NCI-H345 (cell line): ENCODE results near the gene ARFGAP1.

Experiments
- DNase-seq: peaks from one replicate; lab custom pipeline; 2025; lab: John Stamatoyannopoulos, UW

Gene ARFGAP1

DNA sequence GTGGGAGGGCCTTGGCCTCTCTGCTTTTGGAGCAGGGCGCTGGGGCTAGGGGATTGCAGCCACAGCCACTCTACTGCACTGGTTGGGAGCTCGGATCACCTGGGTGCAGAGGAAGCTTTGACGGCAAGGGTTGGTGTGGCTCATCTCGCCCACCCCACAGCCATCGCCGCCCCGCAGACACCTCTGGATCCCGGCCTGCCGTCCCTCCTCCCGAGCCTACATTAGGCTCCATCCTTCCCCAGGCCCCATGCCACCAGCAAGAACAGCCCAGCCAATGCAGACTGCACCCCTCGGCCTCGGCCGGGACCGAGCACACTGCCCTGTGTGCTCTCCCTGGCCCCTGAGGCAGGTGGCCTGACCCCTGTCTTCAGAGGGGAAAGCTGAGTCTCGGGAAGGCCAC is 12.1 kb upstream of the ARFGAP1 start:
- no peak for DNase-seq

GRCh38 chr20:63261060-63261794 is 11.4 kb upstream of the ARFGAP1 start:
- DNase-seq: no peak

DNA sequence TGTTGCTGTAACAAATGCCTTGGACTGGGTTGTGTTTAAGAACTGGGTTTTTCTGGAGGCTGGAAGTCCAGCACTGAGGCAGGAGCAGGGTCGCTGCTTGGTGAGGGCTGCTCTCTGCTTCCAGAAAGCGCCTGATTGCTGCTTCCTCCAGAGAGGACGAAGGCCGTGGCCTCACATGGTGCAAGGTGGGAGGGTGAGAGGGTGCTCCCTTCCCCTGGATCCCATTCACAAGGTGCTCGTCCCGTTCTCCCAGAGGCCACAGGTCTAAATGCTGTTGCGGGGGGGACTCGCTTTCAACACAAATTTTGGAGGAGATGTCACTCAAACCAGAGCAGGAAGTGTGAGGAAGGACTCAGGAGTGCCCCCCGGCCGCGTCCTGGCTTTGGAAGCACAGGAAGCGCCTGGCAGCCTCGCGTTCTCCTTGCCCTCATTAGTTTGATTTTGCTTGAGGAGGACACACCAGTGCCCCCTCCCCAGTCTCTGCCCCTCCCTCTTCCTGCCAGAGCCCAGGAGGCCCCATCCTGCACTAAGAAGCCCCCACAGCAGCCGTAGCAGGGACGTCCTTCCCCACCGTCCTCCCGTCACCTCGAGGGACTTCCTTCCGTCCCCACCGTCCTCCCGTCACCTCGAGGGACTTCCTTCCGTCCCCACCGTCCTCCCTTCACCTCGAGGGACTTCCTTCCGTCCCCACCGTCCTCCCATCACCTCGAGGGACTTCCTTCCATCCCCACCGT is 10.7 kb upstream of the ARFGAP1 start:
- no peak for DNase-seq

GRCh38 chr20:63262836-63263235 is 9.8 kb upstream of the ARFGAP1 start:
- DNase-seq: no peak

DNA sequence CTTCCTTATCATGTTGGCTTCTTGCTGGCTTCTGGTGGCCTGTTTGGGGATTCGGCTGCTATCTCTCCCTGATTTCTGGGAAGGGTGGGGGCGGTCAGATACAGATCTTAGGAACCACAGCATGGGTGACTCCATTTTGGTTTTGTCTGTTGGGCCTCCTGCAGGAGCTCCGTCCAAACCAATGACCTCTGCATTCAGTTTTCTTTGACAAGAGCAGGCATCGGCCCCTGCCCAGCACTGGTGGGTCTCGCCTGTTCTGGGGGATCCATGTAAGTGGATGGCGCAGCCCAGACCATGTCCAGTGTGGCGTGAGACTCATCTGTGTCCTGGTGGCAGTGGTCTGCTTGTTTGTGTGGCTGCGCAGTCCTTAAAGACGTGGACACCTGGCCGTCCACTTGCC is 8.6 kb upstream of the ARFGAP1 start:
- DNase-seq: no peak

DNA sequence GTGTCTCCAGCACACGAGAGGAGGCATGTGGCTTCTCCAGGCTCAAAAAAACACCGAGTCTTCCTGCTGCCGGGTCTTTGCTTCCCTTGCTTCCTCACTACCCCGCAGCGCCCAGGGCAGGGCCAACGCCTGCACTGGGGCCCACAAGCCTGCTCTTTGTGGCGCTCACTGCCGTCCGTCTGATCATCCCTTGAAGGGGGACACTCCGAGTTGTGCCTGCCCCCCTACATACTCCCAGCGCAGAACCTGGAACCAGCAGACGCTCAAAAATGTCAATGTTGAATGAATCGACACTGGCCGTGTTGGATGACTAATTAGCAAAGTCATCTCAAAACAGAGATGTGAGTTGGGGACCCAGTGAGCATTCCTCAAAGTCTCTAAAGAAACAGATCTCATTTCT is 8.1 kb upstream of the ARFGAP1 start:
- no peak for DNase-seq

DNA sequence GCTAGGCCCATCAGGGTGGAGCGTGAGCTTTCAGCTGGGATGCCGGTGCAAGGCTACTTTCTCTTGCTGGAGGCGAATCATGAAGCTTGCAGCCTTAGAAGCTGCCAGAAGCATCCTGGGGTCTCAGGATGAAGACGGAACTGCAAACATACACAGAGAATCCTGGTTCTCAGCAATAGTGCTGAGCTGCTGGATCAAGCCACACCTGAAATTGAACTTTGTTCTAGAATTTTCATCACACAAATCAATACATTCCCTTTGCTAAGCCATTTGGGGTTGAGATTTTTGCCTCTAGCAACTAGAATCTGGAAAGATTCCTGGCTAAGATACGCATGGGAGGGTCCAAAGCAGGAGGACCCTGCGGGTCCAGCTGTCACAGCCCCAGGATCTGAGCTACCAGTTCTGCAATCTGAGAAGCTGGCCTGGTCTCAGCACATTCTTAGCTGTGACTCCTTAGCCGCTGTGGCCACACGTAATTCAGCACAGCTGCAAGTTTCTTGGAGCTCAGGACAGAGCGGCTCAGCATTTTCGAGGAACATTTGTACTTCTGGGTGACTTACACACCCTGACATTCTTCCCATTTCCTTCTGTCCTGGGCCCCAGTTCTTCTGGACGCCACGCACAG is 6.6 kb upstream of the ARFGAP1 start:
- no peak for DNase-seq

GRCh38 chr20:63267691-63268090 is 4.9 kb upstream of the ARFGAP1 start:
- DNase-seq: no peak

DNA sequence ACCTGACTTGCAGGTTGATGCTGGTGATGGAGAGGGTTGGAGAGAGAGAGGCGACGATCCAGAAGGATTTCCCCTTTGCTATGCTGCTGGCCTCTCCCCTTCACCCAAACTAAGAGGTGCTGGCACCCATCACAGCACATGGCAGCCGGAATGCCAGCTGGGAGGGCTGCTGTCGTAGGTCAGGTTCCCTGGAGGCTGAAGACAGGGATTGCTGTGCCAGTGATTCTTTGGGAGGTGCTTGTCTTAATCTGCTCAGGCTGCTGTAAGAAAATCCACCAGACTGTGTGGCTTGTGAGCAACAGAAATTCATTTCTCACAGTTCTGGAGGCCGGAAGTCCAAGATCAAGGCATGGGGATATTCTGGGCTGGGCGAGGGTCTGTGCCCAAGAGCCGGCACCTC is 4.4 kb upstream of the ARFGAP1 start:
- DNase-seq: no peak

DNA sequence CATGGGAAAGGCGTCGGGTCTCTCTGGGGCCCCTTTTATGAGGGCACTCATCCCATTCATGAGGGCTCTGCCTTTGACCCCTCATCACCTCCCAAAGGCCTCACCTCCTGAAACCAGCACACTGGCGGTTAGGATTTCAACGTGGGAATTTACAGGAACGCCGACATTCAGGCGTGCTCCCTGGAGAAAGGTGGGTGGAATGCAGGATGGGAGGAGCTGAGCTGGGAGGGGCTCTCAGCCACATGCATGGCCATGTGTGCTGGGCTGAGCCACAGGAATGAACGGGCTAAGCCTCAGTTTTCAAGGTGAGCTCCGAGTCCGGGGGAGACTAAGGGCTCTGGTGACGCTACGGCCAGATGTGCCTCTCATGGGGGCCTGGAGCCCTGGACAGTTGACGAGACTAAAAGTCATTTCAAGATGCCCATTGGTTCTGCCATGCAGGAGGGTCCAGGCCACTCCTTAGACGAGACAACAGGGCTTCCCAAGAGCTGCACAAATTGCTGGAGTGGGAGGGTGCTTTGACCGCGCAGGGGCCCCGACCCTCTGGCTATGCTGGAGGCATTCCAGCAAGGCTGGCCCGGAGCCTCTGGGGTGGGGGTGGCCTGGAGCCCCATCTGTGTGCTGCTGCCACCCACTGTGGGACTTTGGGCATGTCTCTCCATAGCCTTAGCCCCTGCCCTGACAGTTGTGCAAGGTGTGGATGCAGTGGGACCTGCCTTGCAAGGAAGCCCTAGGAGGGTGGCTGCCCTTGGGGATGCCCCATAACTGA is 3.8 kb upstream of the ARFGAP1 start:
- DNase-seq: no peak

GRCh38 chr20:63269724-63270123 is 2.9 kb upstream of the ARFGAP1 start:
- no peak for DNase-seq

DNA sequence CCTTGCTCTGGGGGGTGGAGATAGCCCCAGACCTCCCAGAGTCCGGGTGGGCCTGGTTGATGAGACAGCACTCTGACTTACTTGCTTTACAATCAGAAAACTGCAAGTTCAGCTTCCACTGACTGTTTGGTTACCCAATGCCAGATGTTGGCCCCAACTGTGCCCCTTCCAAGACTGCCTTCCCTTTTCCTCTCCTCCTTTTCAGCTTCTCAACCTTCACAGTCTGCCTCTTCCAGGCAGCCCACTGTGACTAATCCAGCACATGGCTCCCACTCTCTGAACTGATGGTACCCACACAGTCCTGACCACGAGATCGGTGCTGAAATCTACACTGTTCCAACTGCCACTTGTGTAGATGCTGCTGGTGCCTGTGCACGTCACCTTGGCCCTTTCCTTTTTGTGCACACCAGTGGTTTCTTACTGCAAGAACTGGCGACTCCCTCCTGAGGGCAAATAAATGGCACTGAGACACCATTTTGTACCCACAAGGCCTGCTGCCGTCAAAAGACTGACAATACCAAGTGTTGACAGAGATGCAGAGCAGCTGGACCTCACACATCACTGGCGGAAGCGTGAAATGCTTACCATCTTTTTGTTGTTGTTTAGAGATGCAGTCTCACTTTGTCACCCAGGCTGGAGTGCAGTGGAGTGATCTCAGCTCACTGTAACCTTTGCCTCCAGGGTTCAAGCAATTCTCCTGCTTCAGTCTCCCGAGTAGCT is 1.8 kb upstream of the ARFGAP1 start:
- no peak for DNase-seq

DNA sequence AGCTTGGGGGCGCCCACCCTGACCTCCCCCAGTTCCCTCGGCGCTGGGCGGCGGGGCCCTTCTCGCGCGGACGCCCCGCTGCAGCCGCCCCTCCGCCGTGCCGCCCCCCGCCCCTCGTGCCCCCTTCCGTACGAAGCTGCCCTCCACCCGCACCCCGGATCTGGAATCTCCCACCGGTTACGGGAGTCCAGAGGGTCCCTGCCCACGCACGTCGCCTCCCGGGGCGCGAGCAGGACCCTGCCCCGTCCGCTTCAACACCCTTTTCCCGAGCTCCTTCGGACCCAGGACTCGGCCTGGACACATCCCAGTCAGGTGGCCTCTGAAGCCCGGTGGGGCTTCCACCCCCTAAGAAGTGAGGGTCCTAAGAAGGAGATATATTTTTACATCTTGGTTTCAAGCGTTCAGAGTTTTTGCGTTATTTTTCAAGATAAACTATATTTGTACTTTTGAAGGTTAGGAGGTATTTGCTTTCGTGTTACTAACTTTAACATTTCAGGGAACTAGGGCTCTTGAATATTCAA is 506 bp downstream of the ARFGAP1 start:
- DNase-seq: no peak

GRCh38 chr20:63273635-63274380 is 1.2 kb downstream of the ARFGAP1 start:
- no peak for DNase-seq

DNA sequence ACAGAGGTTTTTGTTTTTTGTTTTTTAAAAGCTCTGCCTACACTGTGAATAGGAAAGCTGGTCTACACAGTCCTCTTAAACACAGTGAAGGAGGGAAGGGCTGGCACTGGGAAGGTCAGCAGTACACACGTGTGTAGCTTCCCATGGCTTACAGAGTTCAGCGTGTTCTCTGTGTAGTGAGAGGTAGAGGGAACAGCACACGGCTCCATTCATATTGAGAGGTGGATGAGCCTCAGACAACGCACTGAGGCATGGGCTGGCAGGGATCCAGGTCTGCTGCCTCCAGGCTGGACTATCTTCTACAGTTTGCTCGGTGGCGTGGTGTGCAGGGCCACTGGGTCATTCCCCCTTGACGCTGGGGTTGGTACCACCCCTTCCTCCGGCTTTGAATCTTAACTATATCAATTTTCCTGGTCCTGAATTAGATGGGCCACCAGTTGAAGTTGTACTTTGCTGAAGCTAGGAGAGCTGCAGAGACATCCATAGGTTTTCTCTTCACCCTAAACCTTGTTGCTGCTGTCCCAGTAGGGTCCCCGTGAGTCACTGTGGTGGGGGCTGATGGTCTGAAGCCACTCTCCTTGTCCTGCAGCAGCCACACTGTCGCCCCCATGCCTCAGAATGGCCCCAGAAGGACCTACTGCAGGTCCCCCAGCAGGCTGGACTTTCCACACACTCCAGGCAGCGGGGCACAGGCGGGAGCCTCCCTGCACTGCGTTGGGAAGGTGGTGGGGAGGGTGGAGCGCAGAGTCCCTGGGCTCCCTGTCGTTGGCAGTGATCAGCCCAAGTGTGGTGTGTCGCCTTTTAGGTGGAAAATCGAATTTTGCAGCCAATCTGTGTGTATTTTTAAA is 2.0 kb downstream of the ARFGAP1 start:
- no peak for DNase-seq

DNA sequence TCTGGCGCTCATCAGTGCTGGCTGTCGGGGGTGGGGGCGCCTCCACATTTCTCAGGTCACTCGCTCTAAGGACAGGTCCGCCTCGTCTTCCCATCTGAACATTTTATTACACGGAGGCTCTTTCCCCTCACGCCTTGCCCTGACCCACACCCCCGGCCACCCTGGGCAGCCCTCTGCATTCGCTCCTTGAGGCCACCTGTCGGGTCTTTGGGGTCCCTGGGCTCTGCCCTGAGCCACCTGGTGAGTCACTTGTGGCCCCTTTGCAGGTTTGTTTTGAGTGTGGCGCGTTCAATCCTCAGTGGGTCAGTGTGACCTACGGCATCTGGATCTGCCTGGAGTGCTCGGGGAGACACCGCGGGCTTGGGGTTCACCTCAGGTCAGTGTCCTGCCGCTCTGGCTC is 3.2 kb downstream of the ARFGAP1 start:
- no peak for DNase-seq

GRCh38 chr20:63276956-63277355 is 4.3 kb downstream of the ARFGAP1 start:
- DNase-seq: no peak

- DNase-seq: no peak
Measured at GRCh38 chr20:63277466-63278272, 5.1 kb downstream of the ARFGAP1 start.

GRCh38 chr20:63278661-63279060 is 6.0 kb downstream of the ARFGAP1 start:
- DNase-seq: no peak
